Stimulated activated CD8-positive, alpha-beta memory T cell treated with anti-CD3 and anti-CD28 coated beads, Interleukin-4, amount 100 ng/mL, for 1 hour (primary cell): Measurements from ENCODE around the gene GGNBP2.

Source experiments
- DNase-seq, 2 donors: peaks; one replicate each; pipeline ENCODE4 v3.0.0-alpha.2; 2020; ENCODE audit warnings: low read depth in 2 of 2, low spot score in 1 of 2

The GGNBP2 gene

GRCh38 chr17:36550491-36551417 is 6.0 kb downstream of the GGNBP2 start:
- no peak for DNase-seq

GRCh38 chr17:36553459-36553858 is 8.7 kb downstream of the GGNBP2 start:
- DNase-seq, result no peak

GRCh38 chr17:36566081-36566480 is 21.4 kb downstream of the GGNBP2 start:
- no peak for DNase-seq

- no peak for DNase-seq
Observed at GRCh38 chr17:36575028-36575427, 30.3 kb downstream of the GGNBP2 start.

GRCh38 chr17:36576793-36577192 is 32.1 kb downstream of the GGNBP2 start:
- no peak for DNase-seq

GRCh38 chr17:36578671-36579070 is 34.0 kb downstream of the GGNBP2 start:
- DNase-seq, result no peak

- no peak for DNase-seq
Observed at GRCh38 chr17:36583787-36584186, 39.1 kb downstream of the GGNBP2 start.

GRCh38 chr17:36586138-36586537 is 41.4 kb downstream of the GGNBP2 start:
- no peak for DNase-seq

- DNase-seq, result no peak
Observed at GRCh38 chr17:36590082-36590481, 45.4 kb downstream of the GGNBP2 start.

GRCh38 chr17:36591434-36592315 is 47.0 kb downstream of the GGNBP2 start, which contains the start of gene DHRS11:
Gene DHRS11 (plus strand): TSS chr17:36591879. CDS start chr17:36592010, 131 bp downstream.
- DNase-seq, result peak; percentile 44 to 58

GRCh38 chr17:36592316-36592715 is 47.6 kb downstream of the GGNBP2 start:
- no peak for DNase-seq

GRCh38 chr17:36592716-36593321 is 48.1 kb downstream of the GGNBP2 start:
- no peak for DNase-seq

- no peak for DNase-seq
Observed at GRCh38 chr17:36593656-36594316, 49.1 kb downstream of the GGNBP2 start.

- DNase-seq, result no peak
Observed at GRCh38 chr17:36594626-36595401, 50.1 kb downstream of the GGNBP2 start.

- DNase-seq, result no peak
Observed at GRCh38 chr17:36597226-36597625, 52.5 kb downstream of the GGNBP2 start.

GRCh38 chr17:36597866-36598777 is 53.4 kb downstream of the GGNBP2 start:
- no peak for DNase-seq

GRCh38 chr17:36598951-36599401 is 54.3 kb downstream of the GGNBP2 start:
- no peak for DNase-seq

GRCh38 chr17:36599546-36600250 is 55.0 kb downstream of the GGNBP2 start:
- no peak for DNase-seq
